PFSK-1 (cell line): ENCODE results near the gene DPT.

Experiments
- POLR2AphosphoS5 ChIP-seq: IDR thresholded peaks from 2 replicates; pipeline ENCODE4 v1.6.1; 2012; ENCODE audit warnings: low read depth, mild to moderate bottlenecking, control low read depth, low read length, moderate library complexity
- SIN3A ChIP-seq: IDR thresholded peaks from 2 replicates; pipeline ENCODE4 v1.6.1; 2012; ENCODE audit warnings: mild to moderate bottlenecking, low read length, moderate library complexity, borderline replicate concordance; ENCODE audit not compliant: insufficient read depth
- TAF1 ChIP-seq: IDR thresholded peaks from 2 replicates; pipeline ENCODE4 v1.6.1; 2012; ENCODE audit warnings: low read length, control low read depth, borderline replicate concordance; ENCODE audit not compliant: insufficient read depth
- TF ChIP-seq, protein P1 (sequence below), 2 experiments: IDR thresholded peaks; 2 replicates each; pipeline versions ENCODE4 v1.6.1 to v1.8.0; 2011 to 2012; ENCODE audit warnings: low read depth in 2 of 2, low read length in 2 of 2, control low read depth in 1 of 2, inconsistent platforms in 1 of 2, mild to moderate bottlenecking in 1 of 2, moderate library complexity in 1 of 2; ENCODE audit not compliant: insufficient read depth in 1 of 2

DNA sequence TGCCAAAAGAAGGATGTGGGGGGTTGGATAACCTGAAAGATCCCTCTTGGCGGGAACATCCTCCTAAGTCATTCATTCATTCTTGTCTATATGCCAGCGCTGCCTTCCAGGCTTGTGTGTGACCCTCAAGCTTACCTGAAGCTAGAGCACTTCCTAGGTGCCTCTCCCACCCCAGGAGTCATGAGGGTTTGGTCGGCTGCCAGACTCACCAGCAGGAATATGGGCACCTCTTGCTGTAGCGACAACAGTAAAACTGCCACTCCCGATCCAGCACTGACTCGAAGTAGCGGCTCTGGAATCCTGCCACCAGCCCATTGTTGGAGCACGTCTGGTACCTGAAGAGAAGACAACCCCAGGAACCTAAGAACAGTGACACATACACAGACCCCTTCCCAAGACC, 15.0 kb downstream of the DPT start:
- no peak for TF ChIP-seq POLR2AphosphoS5
- no peak for TF ChIP-seq TAF1
- no peak for TF ChIP-seq SIN3A
- TF ChIP-seq, protein P1, sequence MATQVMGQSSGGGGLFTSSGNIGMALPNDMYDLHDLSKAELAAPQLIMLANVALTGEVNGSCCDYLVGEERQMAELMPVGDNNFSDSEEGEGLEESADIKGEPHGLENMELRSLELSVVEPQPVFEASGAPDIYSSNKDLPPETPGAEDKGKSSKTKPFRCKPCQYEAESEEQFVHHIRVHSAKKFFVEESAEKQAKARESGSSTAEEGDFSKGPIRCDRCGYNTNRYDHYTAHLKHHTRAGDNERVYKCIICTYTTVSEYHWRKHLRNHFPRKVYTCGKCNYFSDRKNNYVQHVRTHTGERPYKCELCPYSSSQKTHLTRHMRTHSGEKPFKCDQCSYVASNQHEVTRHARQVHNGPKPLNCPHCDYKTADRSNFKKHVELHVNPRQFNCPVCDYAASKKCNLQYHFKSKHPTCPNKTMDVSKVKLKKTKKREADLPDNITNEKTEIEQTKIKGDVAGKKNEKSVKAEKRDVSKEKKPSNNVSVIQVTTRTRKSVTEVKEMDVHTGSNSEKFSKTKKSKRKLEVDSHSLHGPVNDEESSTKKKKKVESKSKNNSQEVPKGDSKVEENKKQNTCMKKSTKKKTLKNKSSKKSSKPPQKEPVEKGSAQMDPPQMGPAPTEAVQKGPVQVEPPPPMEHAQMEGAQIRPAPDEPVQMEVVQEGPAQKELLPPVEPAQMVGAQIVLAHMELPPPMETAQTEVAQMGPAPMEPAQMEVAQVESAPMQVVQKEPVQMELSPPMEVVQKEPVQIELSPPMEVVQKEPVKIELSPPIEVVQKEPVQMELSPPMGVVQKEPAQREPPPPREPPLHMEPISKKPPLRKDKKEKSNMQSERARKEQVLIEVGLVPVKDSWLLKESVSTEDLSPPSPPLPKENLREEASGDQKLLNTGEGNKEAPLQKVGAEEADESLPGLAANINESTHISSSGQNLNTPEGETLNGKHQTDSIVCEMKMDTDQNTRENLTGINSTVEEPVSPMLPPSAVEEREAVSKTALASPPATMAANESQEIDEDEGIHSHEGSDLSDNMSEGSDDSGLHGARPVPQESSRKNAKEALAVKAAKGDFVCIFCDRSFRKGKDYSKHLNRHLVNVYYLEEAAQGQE (IDR thresholded peaks at IDR 0.05; ENCODE audit: insufficient read depth in 1 of 2, low read depth in 2 of 2, low read length in 2 of 2): no peak
